ENCODE data around the gene MAN1A2.

The MAN1A2 gene

DNA sequence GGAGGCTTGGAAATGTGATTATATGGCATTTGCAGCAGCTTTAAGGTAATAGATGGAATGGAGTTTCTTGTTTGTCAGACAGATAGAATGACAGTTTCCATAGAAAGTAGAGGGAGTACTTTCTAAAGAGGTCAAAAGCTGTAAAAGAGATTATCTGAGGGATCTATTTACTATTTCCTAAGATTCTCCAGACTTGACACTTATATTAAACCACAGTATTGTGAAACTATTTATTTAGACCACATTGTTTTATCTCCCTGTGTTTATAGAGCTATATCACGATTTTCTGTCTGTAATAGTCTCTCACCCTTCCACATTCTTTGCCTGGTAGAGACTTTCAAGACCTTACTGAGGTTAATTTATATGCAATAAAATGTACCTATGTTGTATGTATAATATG, 66.7 kb downstream of the MAN1A2 start:
- no peaks in the 10 kb centered on the region for H3K9me3 ChIP-seq (replicated peaks; ENCODE audit: insufficient read depth, low read length)

DNA sequence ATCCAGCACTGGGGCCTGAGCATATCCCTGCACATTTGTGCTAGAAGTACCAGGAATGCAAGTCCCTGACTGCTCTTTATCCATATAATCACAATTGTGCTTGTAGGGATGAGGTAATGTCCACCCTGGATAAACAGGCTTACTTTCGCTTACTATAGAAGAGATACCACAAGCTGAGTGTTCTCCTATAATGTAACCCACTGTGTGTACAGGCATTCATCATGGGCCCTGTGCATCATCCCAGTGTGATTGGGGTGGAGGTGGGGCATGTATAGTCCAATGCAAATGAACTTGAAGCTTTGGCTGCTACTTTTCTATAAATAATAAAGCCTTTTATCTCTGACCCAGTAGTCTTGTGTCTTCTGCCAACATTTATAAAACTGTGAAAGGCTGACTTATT, 69.3 kb downstream of the MAN1A2 start:
- no peaks in the 10 kb centered on the region for H3K36me3 ChIP-seq (replicated peaks; ENCODE audit: insufficient read depth, low read length)
- no peak for DNase-seq

More for the DNA sequence above, 66.7 kb downstream of the MAN1A2 start:
- Histone ChIP-seq H2AFZ (ENCODE audit: low read length) (no peak overlapping the region), H3F3A (ENCODE audit: insufficient read depth, low read length) (no peaks in the 10 kb centered on the region), H3K9ac (ENCODE audit: low read length) (no peak overlapping the region), H3K4me3 (ENCODE audit: low read length) (no peak overlapping the region), H3K79me2 (ENCODE audit: low read length) (no peaks in the 10 kb centered on the region), H3K9me2 (replicated peaks; ENCODE audit: insufficient read depth, low read length) (no peaks in the 10 kb centered on the region), H3K4me2 (ENCODE audit: low read depth, low read length) (no peak overlapping the region), H3K4me1 (ENCODE audit: low read length) (no peaks in the 10 kb centered on the region), H3K36me3 (replicated peaks; ENCODE audit: insufficient read depth, low read length) (no peaks in the 10 kb centered on the region), H3K27ac (ENCODE audit: low read length) (no peak overlapping the region), H4K20me1 (ENCODE audit: insufficient read depth, low read length) (no peaks in the 10 kb centered on the region), H3K27me3 (replicated peaks; ENCODE audit: insufficient read depth, low read length) (no peaks in the 10 kb centered on the region)
- no peak for TF ChIP-seq CTCF (IDR thresholded peaks at IDR 0.05; ENCODE audit: low read length)
- TF ChIP-seq EZH2 (optimal IDR thresholded peaks at IDR 0.05; ENCODE audit: low read depth, low read length), result no peak
- TF ChIP-seq EZH2phosphoT487 (IDR thresholded peaks at IDR 0.05; ENCODE audit: low read length), result no peak
- no peak for DNase-seq

GRCh38 chr1:117447661-117448060, 80.4 kb downstream of the MAN1A2 start:
- DNase-seq, result no peak
- no peaks in the 10 kb centered on the region for H3K36me3 ChIP-seq (replicated peaks; ENCODE audit: insufficient read depth, low read length)
- no peaks in the 10 kb centered on the region for H3K79me2 ChIP-seq (ENCODE audit: low read length)
- TF ChIP-seq CTCF (IDR thresholded peaks at IDR 0.05; ENCODE audit: low read length) (no peak), EZH2 (optimal IDR thresholded peaks at IDR 0.05; ENCODE audit: low read depth, low read length) (no peak), EZH2phosphoT487 (IDR thresholded peaks at IDR 0.05; ENCODE audit: low read length) (no peak)
- H3K9me2 ChIP-seq (replicated peaks; ENCODE audit: insufficient read depth, low read length), result no peaks in the 10 kb centered on the region
- H3K4me3 ChIP-seq (ENCODE audit: low read length), result no peak overlapping the region
- H3K27me3 ChIP-seq (replicated peaks; ENCODE audit: insufficient read depth, low read length), result no peaks in the 10 kb centered on the region
- H2AFZ ChIP-seq (ENCODE audit: low read length), result no peak overlapping the region
- H3K9ac ChIP-seq (ENCODE audit: low read length), result no peak overlapping the region
- H3K9me3 ChIP-seq (replicated peaks; ENCODE audit: insufficient read depth, low read length), result no peaks in the 10 kb centered on the region
- no peak overlapping the region for H3K27ac ChIP-seq (ENCODE audit: low read length)
- no peak overlapping the region for H3K4me2 ChIP-seq (ENCODE audit: low read depth, low read length)
- no peaks in the 10 kb centered on the region for H3F3A ChIP-seq (ENCODE audit: insufficient read depth, low read length)
- H4K20me1 ChIP-seq (ENCODE audit: insufficient read depth, low read length), result no peaks in the 10 kb centered on the region
- H3K4me1 ChIP-seq (ENCODE audit: low read length), result no peaks in the 10 kb centered on the region

More for the DNA sequence above, 69.3 kb downstream of the MAN1A2 start:
- Histone ChIP-seq H3K4me1 (ENCODE audit: low read length) (no peaks in the 10 kb centered on the region), H3K4me2 (ENCODE audit: low read depth, low read length) (no peak overlapping the region), H3K4me3 (ENCODE audit: low read length) (no peak overlapping the region), H2AFZ (ENCODE audit: low read length) (no peak overlapping the region), H3K79me2 (ENCODE audit: low read length) (no peaks in the 10 kb centered on the region), H3K9me3 (replicated peaks; ENCODE audit: insufficient read depth, low read length) (no peaks in the 10 kb centered on the region), H3K27me3 (replicated peaks; ENCODE audit: insufficient read depth, low read length) (no peaks in the 10 kb centered on the region), H3K9me2 (replicated peaks; ENCODE audit: insufficient read depth, low read length) (no peaks in the 10 kb centered on the region), H3K27ac (ENCODE audit: low read length) (no peak overlapping the region), H3F3A (ENCODE audit: insufficient read depth, low read length) (no peaks in the 10 kb centered on the region), H4K20me1 (ENCODE audit: insufficient read depth, low read length) (no peaks in the 10 kb centered on the region), H3K9ac (ENCODE audit: low read length) (no peak overlapping the region)
- no peak for TF ChIP-seq EZH2 (optimal IDR thresholded peaks at IDR 0.05; ENCODE audit: low read depth, low read length)
- no peak for TF ChIP-seq CTCF (IDR thresholded peaks at IDR 0.05; ENCODE audit: low read length)
- no peak for TF ChIP-seq EZH2phosphoT487 (IDR thresholded peaks at IDR 0.05; ENCODE audit: low read length)

Data from MM.1S (cell line).